ENCODE measurements around the gene TKFC. TPM values are rescaled to one million over a fixed set of nuclear protein-coding genes. Genes with fewer than 3 reads are reported as not detected.

The TKFC gene
- total and polyA plus RNA-seq, 9 of the 15 experiments (the other 6 are each of a cell fraction or from before 2014, with no cell fraction given), result 2.0 to 61.7 (median 28.5) TPM

DNA sequence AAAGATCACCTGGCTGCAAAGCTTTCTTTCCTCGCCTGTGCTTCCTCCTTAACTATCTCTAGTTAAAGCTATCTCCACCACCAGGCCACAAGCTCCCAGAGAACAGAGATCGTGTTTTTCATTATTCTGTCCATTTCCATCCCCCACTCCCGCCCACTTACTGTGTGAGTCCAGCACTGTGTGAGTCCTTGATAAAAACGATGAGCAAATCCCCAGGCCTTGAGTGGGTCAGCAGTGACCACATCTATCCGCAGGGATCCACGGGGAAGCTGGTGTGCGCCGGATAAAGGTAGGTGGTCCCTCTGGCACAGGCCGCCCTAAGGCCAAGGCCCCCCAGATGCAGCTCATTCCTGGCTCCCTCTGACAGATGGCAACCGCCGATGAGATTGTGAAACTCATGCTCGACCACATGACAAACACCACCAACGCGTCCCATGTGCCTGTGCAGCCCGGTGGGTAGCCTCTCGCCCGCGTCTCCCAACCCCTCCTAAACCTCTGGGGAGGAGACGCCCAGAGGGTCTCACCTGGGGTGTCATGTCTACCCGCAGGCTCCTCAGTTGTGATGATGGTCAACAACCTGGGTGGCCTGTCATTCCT, 9.3 kb downstream of the TKFC start (continued):
- no peak for TF ChIP-seq PYGO2 (tag; IDR thresholded peaks at IDR 0.05)
- no peak for TF ChIP-seq ZNF780A (CRISPR knock-in tag; IDR thresholded peaks at IDR 0.05)
- TF ChIP-seq E2F4 (CRISPR knock-in tag; IDR thresholded peaks at IDR 0.05; ENCODE audit: low read depth), result no peak
- no peak for TF ChIP-seq MTF1 (CRISPR knock-in tag; IDR thresholded peaks at IDR 0.05; ENCODE audit: borderline replicate concordance)
- no peak for TF ChIP-seq NR3C1 (CRISPR knock-in tag; IDR thresholded peaks at IDR 0.05)
- TF ChIP-seq, protein P1, sequence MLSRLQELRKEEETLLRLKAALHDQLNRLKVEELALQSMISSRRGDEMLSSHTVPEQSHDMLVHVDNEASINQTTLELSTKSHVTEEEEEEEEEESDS (CRISPR knock-in tag; IDR thresholded peaks at IDR 0.05), result no peak
- TF ChIP-seq, protein P2, sequence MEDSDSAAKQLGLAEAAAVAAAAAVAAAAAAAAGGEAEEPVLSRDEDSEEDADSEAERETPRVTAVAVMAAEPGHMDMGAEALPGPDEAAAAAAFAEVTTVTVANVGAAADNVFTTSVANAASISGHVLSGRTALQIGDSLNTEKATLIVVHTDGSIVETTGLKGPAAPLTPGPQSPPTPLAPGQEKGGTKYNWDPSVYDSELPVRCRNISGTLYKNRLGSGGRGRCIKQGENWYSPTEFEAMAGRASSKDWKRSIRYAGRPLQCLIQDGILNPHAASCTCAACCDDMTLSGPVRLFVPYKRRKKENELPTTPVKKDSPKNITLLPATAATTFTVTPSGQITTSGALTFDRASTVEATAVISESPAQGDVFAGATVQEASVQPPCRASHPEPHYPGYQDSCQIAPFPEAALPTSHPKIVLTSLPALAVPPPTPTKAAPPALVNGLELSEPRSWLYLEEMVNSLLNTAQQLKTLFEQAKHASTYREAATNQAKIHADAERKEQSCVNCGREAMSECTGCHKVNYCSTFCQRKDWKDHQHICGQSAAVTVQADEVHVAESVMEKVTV (CRISPR knock-in tag; IDR thresholded peaks at IDR 0.05), result no peak
- TF ChIP-seq EP300 (IDR thresholded peaks at IDR 0.05; ENCODE audit: low read length), result peak; percentile 77; the same call in 1 of the 2 replicates
- peak; percentile 87 for TF ChIP-seq SMARCA4 (IDR thresholded peaks at IDR 0.05)
- TF ChIP-seq ZNF143 (CRISPR knock-in tag; IDR thresholded peaks at IDR 0.05), result no peak
- TF ChIP-seq SAFB (IDR thresholded peaks at IDR 0.05; ENCODE audit: borderline replicate concordance, low read depth, low read length), result no peak
- TF ChIP-seq, protein P3, sequence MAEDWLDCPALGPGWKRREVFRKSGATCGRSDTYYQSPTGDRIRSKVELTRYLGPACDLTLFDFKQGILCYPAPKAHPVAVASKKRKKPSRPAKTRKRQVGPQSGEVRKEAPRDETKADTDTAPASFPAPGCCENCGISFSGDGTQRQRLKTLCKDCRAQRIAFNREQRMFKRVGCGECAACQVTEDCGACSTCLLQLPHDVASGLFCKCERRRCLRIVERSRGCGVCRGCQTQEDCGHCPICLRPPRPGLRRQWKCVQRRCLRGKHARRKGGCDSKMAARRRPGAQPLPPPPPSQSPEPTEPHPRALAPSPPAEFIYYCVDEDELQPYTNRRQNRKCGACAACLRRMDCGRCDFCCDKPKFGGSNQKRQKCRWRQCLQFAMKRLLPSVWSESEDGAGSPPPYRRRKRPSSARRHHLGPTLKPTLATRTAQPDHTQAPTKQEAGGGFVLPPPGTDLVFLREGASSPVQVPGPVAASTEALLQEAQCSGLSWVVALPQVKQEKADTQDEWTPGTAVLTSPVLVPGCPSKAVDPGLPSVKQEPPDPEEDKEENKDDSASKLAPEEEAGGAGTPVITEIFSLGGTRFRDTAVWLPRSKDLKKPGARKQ (CRISPR knock-in tag; IDR thresholded peaks at IDR 0.05), result no peak
- 0 out of 2 replicates have a peak, but pooled peaks have one; percentile 67 for TF ChIP-seq NFATC3 (IDR thresholded peaks at IDR 0.05)
- TF ChIP-seq DDX20 (tag; IDR thresholded peaks at IDR 0.05; ENCODE audit: low read depth), result no peak
- TF ChIP-seq HDAC6 (IDR thresholded peaks at IDR 0.05; ENCODE audit: low read depth, low read length), result no peak
- no peak for TF ChIP-seq ZNF398 (CRISPR knock-in tag; IDR thresholded peaks at IDR 0.05)
- peak; percentile 91 for TF ChIP-seq GATAD2B (IDR thresholded peaks at IDR 0.05; ENCODE audit: borderline replicate concordance)
- no peak for TF ChIP-seq E2F8 (IDR thresholded peaks at IDR 0.05; ENCODE audit: low read depth, partially characterized antibody)
- TF ChIP-seq ZKSCAN8 (CRISPR knock-in tag; IDR thresholded peaks at IDR 0.05), result no peak
- TF ChIP-seq FOS (IDR thresholded peaks at IDR 0.05; ENCODE audit: extremely low read depth, insufficient read length), result no peak

Data from K562 (cell line).